ENCODE data around the gene PODXL2.

DNA sequence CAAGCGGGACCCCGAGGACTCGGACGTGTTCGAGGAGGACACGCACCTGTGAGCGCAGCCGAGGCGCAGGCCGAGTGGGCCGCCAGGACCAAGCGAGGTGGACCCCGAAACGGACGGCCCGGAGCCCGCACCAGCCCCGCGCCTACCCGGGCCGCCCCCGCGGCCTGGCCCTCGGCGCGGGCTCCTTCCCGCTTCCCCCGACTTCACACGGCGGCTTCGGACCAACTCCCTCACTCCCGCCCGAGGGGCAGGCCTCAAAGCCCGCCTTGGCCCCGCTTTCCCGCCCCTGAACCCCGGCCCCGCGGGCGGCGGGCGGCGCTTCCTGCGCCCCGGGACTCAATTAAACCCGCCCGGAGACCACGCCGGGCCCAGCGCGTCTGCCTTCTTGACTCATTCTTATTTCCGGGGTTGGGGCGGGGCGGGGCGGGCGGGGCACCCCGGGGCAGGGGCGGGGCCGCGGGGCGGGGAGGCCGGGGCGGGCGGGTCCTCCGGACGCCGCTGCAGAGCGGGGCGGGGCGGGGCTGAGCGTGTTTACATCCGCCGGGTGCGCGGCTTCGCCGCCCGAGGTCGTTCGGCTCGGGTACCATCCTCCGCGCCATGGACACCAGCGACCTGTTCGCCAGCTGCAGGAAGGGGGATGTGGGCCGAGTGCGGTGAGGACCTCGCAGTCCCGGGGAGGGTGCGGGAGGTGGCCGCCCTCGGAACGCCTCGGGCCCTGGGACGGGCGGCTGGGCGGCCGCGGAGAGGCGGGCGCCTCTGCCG is 43.6 kb downstream of the PODXL2 start, which contains the start of gene ABTB1:
- peak; percentile 28 for TF ChIP-seq POLR2A (IDR thresholded peaks at IDR 0.05)
- TF ChIP-seq, protein P1, sequence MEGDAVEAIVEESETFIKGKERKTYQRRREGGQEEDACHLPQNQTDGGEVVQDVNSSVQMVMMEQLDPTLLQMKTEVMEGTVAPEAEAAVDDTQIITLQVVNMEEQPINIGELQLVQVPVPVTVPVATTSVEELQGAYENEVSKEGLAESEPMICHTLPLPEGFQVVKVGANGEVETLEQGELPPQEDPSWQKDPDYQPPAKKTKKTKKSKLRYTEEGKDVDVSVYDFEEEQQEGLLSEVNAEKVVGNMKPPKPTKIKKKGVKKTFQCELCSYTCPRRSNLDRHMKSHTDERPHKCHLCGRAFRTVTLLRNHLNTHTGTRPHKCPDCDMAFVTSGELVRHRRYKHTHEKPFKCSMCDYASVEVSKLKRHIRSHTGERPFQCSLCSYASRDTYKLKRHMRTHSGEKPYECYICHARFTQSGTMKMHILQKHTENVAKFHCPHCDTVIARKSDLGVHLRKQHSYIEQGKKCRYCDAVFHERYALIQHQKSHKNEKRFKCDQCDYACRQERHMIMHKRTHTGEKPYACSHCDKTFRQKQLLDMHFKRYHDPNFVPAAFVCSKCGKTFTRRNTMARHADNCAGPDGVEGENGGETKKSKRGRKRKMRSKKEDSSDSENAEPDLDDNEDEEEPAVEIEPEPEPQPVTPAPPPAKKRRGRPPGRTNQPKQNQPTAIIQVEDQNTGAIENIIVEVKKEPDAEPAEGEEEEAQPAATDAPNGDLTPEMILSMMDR (IDR thresholded peaks at IDR 0.05), result no peak
- peak; percentile 51 to 81 (median 62) for TF ChIP-seq POLR2AphosphoS5 (IDR thresholded peaks at IDR 0.05)

All from breast epithelium (tissue), 3 donors.